GM23338 (cell line): ENCODE results near the gene SIAH1. TPM values are rescaled to one million over a fixed set of nuclear protein-coding genes. Genes with fewer than 3 reads are reported as not detected.
A peak's percentile ranks its signal among the peaks of the same experiment; 100 is the strongest.

Experiments used
- ATAC-seq: fragments of 200-7000 bp; cut with Tn5 transposase; 3 replicates; pipeline ENCODE4 v1.9.1; 2020
- DNase-seq: peaks from one replicate; pipeline ENCODE4 v3.0.0-alpha.2; 2015; ENCODE audit warnings: low spot score
- H2AFZ ChIP-seq: fragments of 200-600 bp; sonication (generic); 2 replicates; pipeline ENCODE4 v1.8.0; 2016; ENCODE audit warnings: antibody characterized with exemption, mild to moderate bottlenecking, moderate library complexity
- H3F3A ChIP-seq: fragments of 200-600 bp; sonication (generic); replicated peaks from 2 replicates; pipeline ENCODE4 v1.8.0; 2017; ENCODE audit warnings: antibody characterized with exemption, mixed run types, low read depth
- H3K27ac ChIP-seq: fragments of 200-600 bp; sonication (generic); 2 replicates; pipeline ENCODE4 v1.6.1; 2016; ENCODE audit warnings: low read depth
- H3K27me3 ChIP-seq: fragments of 200-600 bp; sonication (generic); 2 replicates; pipeline ENCODE4 v1.8.0; 2016; ENCODE audit warnings: mild to moderate bottlenecking, mixed run types, moderate library complexity; ENCODE audit not compliant: insufficient read depth
- H3K36me3 ChIP-seq: fragments of 200-600 bp; sonication (generic); 2 replicates; pipeline ENCODE4 v1.8.0; 2016; ENCODE audit warnings: mild to moderate bottlenecking; ENCODE audit not compliant: insufficient read depth
- H3K4me1 ChIP-seq: fragments of 200-600 bp; sonication (generic); 2 replicates; pipeline ENCODE4 v1.8.0; 2016; ENCODE audit warnings: mild to moderate bottlenecking, moderate library complexity; ENCODE audit not compliant: insufficient read depth
- H3K4me2 ChIP-seq: fragments of 200-600 bp; sonication (generic); 2 replicates; pipeline ENCODE4 v1.7.1; 2017; ENCODE audit warnings: mixed run types
- H3K4me3 ChIP-seq: fragments of 200-600 bp; sonication (generic); 2 replicates; pipeline ENCODE4 v1.6.1; 2016; ENCODE audit warnings: mixed run types
- H3K79me2 ChIP-seq: fragments of 200-600 bp; sonication (generic); replicated peaks from 2 replicates; pipeline ENCODE4 v1.8.0; 2017; ENCODE audit warnings: mild to moderate bottlenecking; ENCODE audit not compliant: insufficient read depth
- H3K9me2 ChIP-seq: fragments of 200-600 bp; sonication (generic); 2 replicates; pipeline ENCODE4 v1.8.0; 2017; ENCODE audit not compliant: insufficient read depth
- H4K20me1 ChIP-seq: fragments of 200-600 bp; sonication (generic); replicated peaks from 2 replicates; pipeline ENCODE4 v1.8.0; 2017; ENCODE audit warnings: mild to moderate bottlenecking; ENCODE audit not compliant: insufficient read depth
- H3K27ac Mint-ChIP-seq: 2 replicates; pipeline ENCODE4 v1.8.0; 2020; ENCODE audit warnings: inconsistent platforms, mild to moderate bottlenecking, moderate library complexity, mixed read lengths
- H3K27me3 Mint-ChIP-seq: 3 replicates; pipeline ENCODE4 v1.8.0; 2022; ENCODE audit warnings: low read depth, mild to moderate bottlenecking, moderate library complexity, mixed read lengths, inconsistent platforms; ENCODE audit not compliant: insufficient read depth, poor library complexity
- H3K36me3 Mint-ChIP-seq: 3 replicates; pipeline ENCODE4 v1.8.0; 2021; ENCODE audit warnings: low read depth, mild to moderate bottlenecking, inconsistent platforms, moderate library complexity, mixed read lengths
- H3K4me1 Mint-ChIP-seq: 3 replicates; pipeline ENCODE4 v1.8.0; 2020; ENCODE audit warnings: mild to moderate bottlenecking, inconsistent platforms, mixed read lengths
- H3K4me3 Mint-ChIP-seq: 3 replicates; pipeline ENCODE4 v1.8.0; 2021; ENCODE audit warnings: moderate library complexity, mild to moderate bottlenecking, inconsistent platforms, mixed read lengths
- H3K9me3 Mint-ChIP-seq: 3 replicates; pipeline ENCODE4 v1.8.0; 2020; ENCODE audit warnings: moderate library complexity, mild to moderate bottlenecking, inconsistent platforms, mixed read lengths
- ETS1 ChIP-seq: IDR thresholded peaks from 2 replicates; pipeline ENCODE4 v1.6.1; 2016; ENCODE audit warnings: antibody characterized with exemption
- EZH2 ChIP-seq: fragments of 200-600 bp; sonication (generic); IDR thresholded peaks from one replicate; pipeline ENCODE4 v1.8.0; 2017; ENCODE audit warnings: antibody characterized with exemption, mild to moderate bottlenecking, low read depth; ENCODE audit not compliant: unreplicated experiment
- EZH2phosphoT487 ChIP-seq: fragments of 200-600 bp; sonication (generic); IDR thresholded peaks from one replicate; pipeline ENCODE4 v1.8.1; 2018; ENCODE audit warnings: antibody characterized with exemption; ENCODE audit not compliant: unreplicated experiment
- JUNB ChIP-seq: IDR thresholded peaks from one replicate; pipeline ENCODE4 v1.6.1; 2016; ENCODE audit warnings: antibody characterized with exemption; ENCODE audit not compliant: unreplicated experiment
- POLR2AphosphoS5 ChIP-seq: IDR thresholded peaks from 2 replicates; pipeline ENCODE4 v1.6.1; 2016; ENCODE audit warnings: antibody characterized with exemption, low read depth
- REST ChIP-seq: IDR thresholded peaks from one replicate; pipeline ENCODE4 v1.6.1; 2018; ENCODE audit warnings: antibody characterized with exemption; ENCODE audit not compliant: unreplicated experiment
- ZNF114 ChIP-seq: fragments of 250-450 bp; sonication (Bioruptor Pico); IDR thresholded peaks from 2 replicates; pipeline ENCODE4 v1.5.0; 2020; ENCODE audit warnings: mild to moderate bottlenecking, moderate library complexity
- ZNF331 ChIP-seq: fragments of 250-450 bp; sonication (Bioruptor Pico); IDR thresholded peaks from 2 replicates; pipeline ENCODE4 v1.5.0; 2020; ENCODE audit warnings: low read depth, mild to moderate bottlenecking, moderate library complexity
- ZNF462 ChIP-seq: fragments of 250-450 bp; sonication (Bioruptor Pico); IDR thresholded peaks from 2 replicates; pipeline ENCODE4 v1.5.0; 2020; ENCODE audit warnings: mild to moderate bottlenecking, moderate library complexity
- polyA plus RNA-seq: library from polyadenylated mRNA; unstranded; fragments of >200 nt; fragmentation: Nextera tagmentation; extraction: Ambion mirVana; gene quantifications from 2 replicates; pipeline ENCODE4 v1.2.1, GENCODE V29; 2016
- total RNA-seq: library from RNA; depleted of rRNA; stranded (reverse); fragments of >200 nt; shearing (Covaris generic); gene quantifications from 2 replicates; pipeline ENCODE4 v1.2.3, GENCODE V29; 2014

Gene SIAH1
- total and polyA plus RNA-seq, 2 experiments from 2014 or later = 42.0 to 52.7 TPM

- Mint-ChIP-seq H3K36me3 (peaks cover 6% of the 10 kb centered on the region; the same call in 1 of the 3 replicates), H3K9me3 (no peaks in the 10 kb centered on the region), H3K4me1 (peaks cover 13% of the 10 kb centered on the region), H3K27ac (no peak overlapping the region), H3K27me3 (peaks cover under 1% of the 10 kb centered on the region), H3K4me3 (no peak overlapping the region)
- H3K4me3 ChIP-seq = no peak overlapping the region
- ATAC-seq (no peak), DNase-seq (no peak)
- H3K36me3 ChIP-seq = no peaks in the 10 kb centered on the region
- H3K9me2 ChIP-seq = no peaks in the 10 kb centered on the region
- H3K4me1 ChIP-seq = peaks cover 10% of the 10 kb centered on the region; the same call in 1 of the 2 replicates
- H3K79me2 ChIP-seq = no peaks in the 10 kb centered on the region
- H3K4me2 ChIP-seq = no peak overlapping the region
- H3K27me3 ChIP-seq = no peaks in the 10 kb centered on the region
- no peak overlapping the region for H2AFZ ChIP-seq
- no peaks in the 10 kb centered on the region for H3F3A ChIP-seq
- TF ChIP-seq EZH2 = no peak
- no peak for TF ChIP-seq ZNF331 (CRISPR knock-in tag)
- no peak for TF ChIP-seq REST
- no peak for TF ChIP-seq ZNF114 (CRISPR knock-in tag)
- H4K20me1 ChIP-seq = no peaks in the 10 kb centered on the region
- H3K27ac ChIP-seq = no peak overlapping the region
Observed at GRCh38 chr16:48329138-48329537, 56.1 kb downstream of the SIAH1 start.

GRCh38 chr16:48326915-48327314, 58.3 kb downstream of the SIAH1 start:
- H3K27me3 Mint-ChIP-seq = no peaks in the 10 kb centered on the region
- H3K9me3 Mint-ChIP-seq = no peaks in the 10 kb centered on the region
- no peak overlapping the region for H3K4me3 Mint-ChIP-seq
- Histone ChIP-seq H3K27ac (0 out of 2 replicates have a peak overlapping the region, but pooled peaks have one; percentile 30), H3K79me2 (no peaks in the 10 kb centered on the region), H2AFZ (no peak overlapping the region), H3K36me3 (no peaks in the 10 kb centered on the region), H3K27me3 (no peaks in the 10 kb centered on the region), H3K4me3 (no peak overlapping the region), H3K9me2 (no peaks in the 10 kb centered on the region), H3K4me1 (no peaks in the 10 kb centered on the region), H3F3A (no peaks in the 10 kb centered on the region), H3K4me2 (no peak overlapping the region), H4K20me1 (no peaks in the 10 kb centered on the region)
- H3K36me3 Mint-ChIP-seq = peaks cover 5% of the 10 kb centered on the region; the same call in 1 of the 3 replicates
- ATAC-seq (no peak), DNase-seq (no peak)
- peaks cover 4% of the 10 kb centered on the region; the same call in 1 of the 3 replicates for H3K4me1 Mint-ChIP-seq
- no peak overlapping the region for H3K27ac Mint-ChIP-seq
- no peak for TF ChIP-seq ZNF462 (CRISPR knock-in tag)
- no peak for TF ChIP-seq EZH2phosphoT487
- TF ChIP-seq JUNB = no peak
- TF ChIP-seq ZNF331 (CRISPR knock-in tag) = no peak
- TF ChIP-seq ETS1 = no peak
- TF ChIP-seq POLR2AphosphoS5 = no peak
- TF ChIP-seq ZNF114 (CRISPR knock-in tag) = no peak
